ENCODE data around the gene PLSCR2.
A peak's percentile ranks its signal among the peaks of the same experiment; 100 is the strongest.
"Not testable (repeated sequence)": the region's sequence is repeated elsewhere in the genome, so short reads cannot be mapped to it uniquely, and the experiment has no call there.

The PLSCR2 gene

GRCh38 chr3:146469150-146470017 is at the start of gene PLSCR2:
Gene PLSCR2, minus strand, starts transcription at chr3:146469561. Its CDS starts 9,657 bp downstream, at chr3:146459904.
- peak; percentile 71 to 84 for DNase-seq

- DNase-seq, result peak; percentile 25 to 69
Measured at GRCh38 chr3:146517684-146518435, 48.5 kb upstream of the PLSCR2 start.

GRCh38 chr3:146513386-146514051 is 44.2 kb upstream of the PLSCR2 start:
- DNase-seq, result no peak

- no peak for DNase-seq
Measured at GRCh38 chr3:146511402-146512134, 42.2 kb upstream of the PLSCR2 start.

- no peak for DNase-seq
Measured at GRCh38 chr3:146507331-146508120, 38.2 kb upstream of the PLSCR2 start.

- no peak for DNase-seq
Measured at GRCh38 chr3:146505516-146505915, 36.2 kb upstream of the PLSCR2 start.

GRCh38 chr3:146504498-146505197 is 35.3 kb upstream of the PLSCR2 start:
- no peak for DNase-seq

GRCh38 chr3:146503461-146504202 is 34.3 kb upstream of the PLSCR2 start:
- DNase-seq, result peak; percentile 33 to 38

GRCh38 chr3:146502887-146503460 is 33.6 kb upstream of the PLSCR2 start:
- no peak for DNase-seq

- DNase-seq, result no peak
Measured at GRCh38 chr3:146501752-146502151, 32.4 kb upstream of the PLSCR2 start.

- no peak for DNase-seq
Measured at GRCh38 chr3:146499701-146500100, 30.3 kb upstream of the PLSCR2 start.

GRCh38 chr3:146498002-146498736 is 28.8 kb upstream of the PLSCR2 start:
- no peak for DNase-seq

- DNase-seq, result not testable (repeated sequence)
Measured at GRCh38 chr3:146497145-146497843, 27.9 kb upstream of the PLSCR2 start.

- DNase-seq, result no peak
Measured at GRCh38 chr3:146496726-146497125, 27.4 kb upstream of the PLSCR2 start.

- no peak for DNase-seq
Measured at GRCh38 chr3:146496251-146496650, 26.9 kb upstream of the PLSCR2 start.

- no peak for DNase-seq
Measured at GRCh38 chr3:146493761-146494160, 24.4 kb upstream of the PLSCR2 start.

- no peak for DNase-seq
Measured at GRCh38 chr3:146493221-146493620, 23.9 kb upstream of the PLSCR2 start.

GRCh38 chr3:146491303-146491702 is 21.9 kb upstream of the PLSCR2 start:
- no peak for DNase-seq

GRCh38 chr3:146485297-146485696 is 15.9 kb upstream of the PLSCR2 start:
- DNase-seq, result no peak

Measured in NCI-H2081 (cell line).